Activated naive CD8-positive, alpha-beta T cell treated with anti-CD3 and anti-CD28 coated beads for 36 hours (primary cell): ENCODE data around the gene PMM2. TPM values are rescaled to one million over a fixed set of nuclear protein-coding genes. Genes with fewer than 3 reads are reported as not detected.
A peak's percentile ranks its signal among the peaks of the same experiment; 100 is the strongest.

Experiments
- DNase-seq: peaks from one replicate; pipeline ENCODE4 v3.0.0; 2021
- H3K27ac Mint-ChIP-seq: one replicate; pipeline ENCODE4 v1.8.0; 2022; ENCODE audit warnings: mild to moderate bottlenecking, moderate library complexity, mixed read lengths
- H3K27me3 Mint-ChIP-seq: one replicate; pipeline ENCODE4 v1.8.0; 2022; ENCODE audit warnings: mild to moderate bottlenecking, mixed read lengths
- H3K36me3 Mint-ChIP-seq: one replicate; pipeline ENCODE4 v1.8.0; 2021; ENCODE audit warnings: mild to moderate bottlenecking, mixed read lengths
- H3K4me1 Mint-ChIP-seq: one replicate; pipeline ENCODE4 v1.8.0; 2021; ENCODE audit warnings: mixed read lengths
- H3K4me3 Mint-ChIP-seq: one replicate; pipeline ENCODE4 v1.8.0; 2022; ENCODE audit warnings: mild to moderate bottlenecking, moderate library complexity, mixed read lengths
- H3K9me3 Mint-ChIP-seq: one replicate; pipeline ENCODE4 v1.8.0; 2022; ENCODE audit warnings: mixed read lengths
- total RNA-seq, 2 experiments: library from RNA; stranded (reverse); gene quantifications; one replicate each; pipeline ENCODE4 v1.2.3, GENCODE V29; 2021

Gene PMM2
- total RNA-seq, 2 experiments from 2014 or later = 59.0 to 59.8 TPM

GRCh38 chr16:8848231-8848938 is 50.7 kb downstream of the PMM2 start:
- Mint-ChIP-seq H3K27ac (no peak overlapping the region), H3K27me3 (no peaks in the 10 kb centered on the region), H3K4me1 (peaks cover 23% of the 10 kb centered on the region), H3K36me3 (peaks cover 14% of the 10 kb centered on the region), H3K4me3 (no peak overlapping the region), H3K9me3 (no peaks in the 10 kb centered on the region)
- DNase-seq = no peak

DNA sequence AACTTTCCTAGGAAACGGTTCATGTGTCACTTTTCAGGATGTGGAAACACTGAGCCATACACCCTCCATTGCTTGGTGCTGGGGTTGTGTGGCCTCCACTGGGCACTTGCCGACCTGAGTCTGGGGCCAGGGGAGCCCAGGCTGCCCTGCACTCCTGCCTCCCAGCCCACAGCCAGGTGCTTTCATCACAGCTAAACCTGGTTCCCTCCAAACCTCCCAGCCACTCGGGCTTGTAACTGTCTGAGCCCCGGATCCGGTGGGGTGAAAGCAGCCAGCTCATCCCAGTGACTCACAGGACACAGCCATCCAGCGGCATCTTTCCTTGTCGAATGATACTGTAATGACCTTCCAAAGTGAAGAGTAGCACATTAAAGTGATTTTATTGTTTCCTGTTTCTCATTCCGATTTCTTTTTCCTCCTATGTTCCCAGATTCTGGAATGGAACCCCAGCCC is 51.3 kb downstream of the PMM2 start:
- Mint-ChIP-seq H3K27ac (peak overlapping the region; percentile 50), H3K36me3 (peaks cover 14% of the 10 kb centered on the region), H3K4me1 (peaks cover 24% of the 10 kb centered on the region)

GRCh38 chr16:8849411-8850011 is 51.9 kb downstream of the PMM2 start:
- DNase-seq = no peak
- Mint-ChIP-seq H3K27me3 (no peaks in the 10 kb centered on the region), H3K27ac (peak overlapping the region; percentile 50), H3K4me1 (peaks cover 24% of the 10 kb centered on the region), H3K4me3 (no peak overlapping the region), H3K36me3 (peaks cover 14% of the 10 kb centered on the region), H3K9me3 (no peaks in the 10 kb centered on the region)

More for the DNA sequence above, 51.3 kb downstream of the PMM2 start:
- Mint-ChIP-seq H3K27me3 (no peaks in the 10 kb centered on the region), H3K4me3 (no peak overlapping the region), H3K9me3 (no peaks in the 10 kb centered on the region)
- no peak for DNase-seq

- H3K4me1 Mint-ChIP-seq = peaks cover 27% of the 10 kb centered on the region
- no peak overlapping the region for H3K4me3 Mint-ChIP-seq
- peak overlapping the region; percentile 86 for H3K27ac Mint-ChIP-seq
- H3K27me3 Mint-ChIP-seq = no peaks in the 10 kb centered on the region
- no peaks in the 10 kb centered on the region for H3K9me3 Mint-ChIP-seq
- DNase-seq = no peak
- H3K36me3 Mint-ChIP-seq = peaks cover 19% of the 10 kb centered on the region
Measured at GRCh38 chr16:8850279-8850885, 52.7 kb downstream of the PMM2 start.

GRCh38 chr16:8851761-8852403 is 54.2 kb downstream of the PMM2 start:
- Mint-ChIP-seq H3K4me1 (peaks cover 36% of the 10 kb centered on the region), H3K36me3 (peaks cover 29% of the 10 kb centered on the region), H3K4me3 (no peak overlapping the region)

GRCh38 chr16:8852534-8852933 is 54.9 kb downstream of the PMM2 start:
- Mint-ChIP-seq H3K4me1 (peaks cover 37% of the 10 kb centered on the region), H3K27ac (peak overlapping the region; percentile 66), H3K4me3 (no peak overlapping the region), H3K27me3 (no peaks in the 10 kb centered on the region), H3K36me3 (peaks cover 31% of the 10 kb centered on the region), H3K9me3 (no peaks in the 10 kb centered on the region)
- no peak for DNase-seq

More at GRCh38 chr16:8851761-8852403, 54.2 kb downstream of the PMM2 start:
- H3K27ac Mint-ChIP-seq = peak overlapping the region; percentile 48
- no peaks in the 10 kb centered on the region for H3K9me3 Mint-ChIP-seq
- DNase-seq = no peak
- no peaks in the 10 kb centered on the region for H3K27me3 Mint-ChIP-seq

DNA sequence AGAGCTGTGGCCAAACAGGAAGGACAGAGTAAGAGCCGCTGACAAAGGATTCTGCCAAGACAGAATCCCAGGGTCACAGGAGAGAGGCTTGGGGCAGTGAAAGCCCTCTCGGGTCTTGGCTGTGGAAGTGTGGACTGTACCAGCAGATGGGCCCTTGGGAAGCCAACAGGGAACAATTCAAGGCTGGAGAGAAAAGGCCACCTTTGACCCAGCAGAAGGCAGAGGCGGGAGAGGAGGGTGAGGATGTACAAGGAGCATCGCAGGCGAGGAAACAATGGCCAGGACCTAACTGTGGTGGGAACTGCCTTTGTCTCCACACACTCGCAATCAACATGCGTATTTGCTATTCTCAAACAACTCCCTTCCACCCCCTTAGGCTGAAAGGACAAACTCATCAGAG is 55.5 kb downstream of the PMM2 start:
- Mint-ChIP-seq H3K36me3 (peaks cover 36% of the 10 kb centered on the region), H3K9me3 (no peaks in the 10 kb centered on the region), H3K4me3 (no peak overlapping the region), H3K4me1 (peaks cover 40% of the 10 kb centered on the region), H3K27ac (peak overlapping the region; percentile 66), H3K27me3 (no peaks in the 10 kb centered on the region)
- no peak for DNase-seq

DNA sequence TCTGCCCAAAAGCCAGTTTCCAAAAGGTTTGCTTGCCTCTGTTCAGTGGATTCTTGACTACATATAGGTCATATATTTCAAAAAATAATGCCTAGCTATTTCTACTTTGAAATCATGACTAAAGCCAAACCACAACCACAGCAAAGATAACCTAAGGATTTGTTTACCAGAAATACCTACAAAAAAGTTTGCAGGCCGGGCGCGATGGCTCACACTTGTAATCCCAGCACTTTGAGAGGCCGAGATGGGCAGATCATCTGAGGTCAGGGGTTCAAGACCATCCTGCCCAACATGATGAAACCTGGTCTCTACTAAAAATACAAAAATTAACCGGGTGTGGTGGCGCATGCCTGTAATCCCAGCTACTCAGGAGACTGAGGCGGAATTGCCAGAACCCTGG is 56.0 kb downstream of the PMM2 start:
- Mint-ChIP-seq H3K9me3 (no peaks in the 10 kb centered on the region), H3K27me3 (no peaks in the 10 kb centered on the region), H3K4me3 (no peak overlapping the region), H3K4me1 (peaks cover 41% of the 10 kb centered on the region), H3K27ac (peak overlapping the region; percentile 66), H3K36me3 (peaks cover 38% of the 10 kb centered on the region)
- DNase-seq = no peak

DNA sequence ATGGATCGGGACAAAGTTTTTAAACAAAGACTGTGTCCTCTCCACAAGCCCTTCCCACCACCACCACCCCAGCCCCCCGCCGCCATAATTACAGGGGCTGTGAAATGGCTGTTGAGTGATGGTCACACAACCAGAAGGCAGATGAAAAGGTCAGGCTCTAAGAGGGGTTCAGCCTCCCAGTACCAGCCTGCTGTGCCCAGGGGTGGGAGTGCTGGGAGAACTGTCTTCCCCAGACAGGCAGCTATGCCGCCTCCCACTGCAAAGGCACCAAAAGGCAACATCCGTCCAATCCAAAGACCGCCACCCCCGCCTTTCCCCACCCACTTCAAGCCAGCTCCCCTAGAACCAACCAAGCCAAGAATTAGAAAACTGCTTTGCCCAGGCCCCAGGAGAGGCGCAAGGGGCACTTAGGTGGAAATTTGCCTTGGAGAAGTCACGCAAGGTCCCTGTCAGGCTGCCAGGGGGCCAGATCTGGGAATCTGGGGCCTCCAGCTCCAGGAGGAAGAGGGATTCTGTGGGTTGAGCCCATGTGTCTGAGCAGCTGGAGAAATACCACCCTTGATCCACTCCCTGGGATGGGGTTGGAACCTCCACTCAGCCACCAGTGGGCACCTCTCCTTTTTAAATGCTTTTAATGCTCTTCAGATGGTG is 56.8 kb downstream of the PMM2 start:
- Mint-ChIP-seq H3K27me3 (no peaks in the 10 kb centered on the region), H3K4me3 (no peak overlapping the region), H3K27ac (no peak overlapping the region), H3K9me3 (no peaks in the 10 kb centered on the region), H3K4me1 (peaks cover 41% of the 10 kb centered on the region), H3K36me3 (peaks cover 35% of the 10 kb centered on the region)
- no peak for DNase-seq

GRCh38 chr16:8855051-8855786 is 57.6 kb downstream of the PMM2 start:
- Mint-ChIP-seq H3K27me3 (no peaks in the 10 kb centered on the region), H3K27ac (peak overlapping the region; percentile 69)

GRCh38 chr16:8855972-8856371 is 58.3 kb downstream of the PMM2 start:
- H3K27me3 Mint-ChIP-seq = no peaks in the 10 kb centered on the region
- H3K36me3 Mint-ChIP-seq = peaks cover 30% of the 10 kb centered on the region
- peak overlapping the region; percentile 60 for H3K27ac Mint-ChIP-seq
- peaks cover 31% of the 10 kb centered on the region for H3K4me1 Mint-ChIP-seq
- DNase-seq = no peak
- H3K9me3 Mint-ChIP-seq = no peaks in the 10 kb centered on the region
- H3K4me3 Mint-ChIP-seq = no peak overlapping the region

More at GRCh38 chr16:8855051-8855786, 57.6 kb downstream of the PMM2 start:
- no peak overlapping the region for H3K4me3 Mint-ChIP-seq
- peaks cover 38% of the 10 kb centered on the region for H3K4me1 Mint-ChIP-seq
- peaks cover 35% of the 10 kb centered on the region for H3K36me3 Mint-ChIP-seq
- H3K9me3 Mint-ChIP-seq = no peaks in the 10 kb centered on the region
- DNase-seq = no peak

DNA sequence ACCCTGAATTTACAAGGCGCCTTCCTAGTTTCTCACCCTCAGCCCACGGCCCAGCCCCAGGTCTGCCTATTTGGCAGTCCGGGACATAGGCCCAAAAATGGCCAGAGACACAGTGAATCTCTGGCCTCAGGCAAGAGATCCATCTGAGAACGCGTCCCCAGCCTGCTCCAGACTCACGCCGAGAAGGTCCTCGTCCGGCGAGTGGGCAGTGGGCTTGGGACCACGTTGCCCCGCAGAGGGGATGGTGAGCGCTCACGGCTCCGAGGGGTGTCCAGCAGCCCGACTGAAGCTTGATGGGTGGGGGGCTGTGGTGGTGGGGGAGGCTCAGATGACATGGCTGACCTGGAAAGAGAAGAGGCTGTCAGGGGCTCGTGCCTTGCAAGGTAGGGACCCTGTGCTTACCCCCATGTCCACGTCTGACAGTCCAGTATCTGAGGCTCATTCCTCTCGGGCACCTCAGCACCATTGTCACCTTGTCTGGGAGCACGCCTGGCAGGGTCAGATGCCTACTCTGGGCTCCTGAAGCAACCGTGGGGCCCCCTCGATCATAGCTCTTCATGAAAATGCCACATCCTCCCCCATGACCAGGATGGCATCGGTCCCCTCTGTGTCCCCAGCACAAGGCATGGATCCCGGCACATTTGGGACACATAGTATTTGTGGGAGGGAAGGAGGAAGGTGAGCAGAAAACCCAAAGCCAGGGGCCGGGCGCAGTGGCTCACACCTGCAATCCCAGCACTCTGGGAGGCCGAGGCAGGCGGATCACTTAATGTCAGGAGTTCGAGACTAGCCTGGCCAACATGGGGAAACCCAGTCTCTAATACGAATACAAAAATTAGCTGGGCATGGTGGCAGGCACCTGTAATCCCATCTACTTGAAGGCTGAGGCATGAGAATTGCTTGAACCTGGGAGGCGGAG is 61.6 kb downstream of the PMM2 start:
- H3K4me3 Mint-ChIP-seq = no peak overlapping the region
- H3K4me1 Mint-ChIP-seq = peaks cover 32% of the 10 kb centered on the region
- peaks cover 33% of the 10 kb centered on the region for H3K36me3 Mint-ChIP-seq
- H3K9me3 Mint-ChIP-seq = no peaks in the 10 kb centered on the region
- H3K27ac Mint-ChIP-seq = peak overlapping the region; percentile 31
- DNase-seq = no peak
- H3K27me3 Mint-ChIP-seq = no peaks in the 10 kb centered on the region
